ENCODE measurements around the gene RNF130. TPM values are rescaled to one million over a fixed set of nuclear protein-coding genes. Genes with fewer than 3 reads are reported as not detected.
A peak's percentile ranks its signal among the peaks of the same experiment; 100 is the strongest.

The RNF130 gene
- total RNA-seq, 4 donors from 2014 or later = 34.5 to 79.5 (median 55.6) TPM

DNA sequence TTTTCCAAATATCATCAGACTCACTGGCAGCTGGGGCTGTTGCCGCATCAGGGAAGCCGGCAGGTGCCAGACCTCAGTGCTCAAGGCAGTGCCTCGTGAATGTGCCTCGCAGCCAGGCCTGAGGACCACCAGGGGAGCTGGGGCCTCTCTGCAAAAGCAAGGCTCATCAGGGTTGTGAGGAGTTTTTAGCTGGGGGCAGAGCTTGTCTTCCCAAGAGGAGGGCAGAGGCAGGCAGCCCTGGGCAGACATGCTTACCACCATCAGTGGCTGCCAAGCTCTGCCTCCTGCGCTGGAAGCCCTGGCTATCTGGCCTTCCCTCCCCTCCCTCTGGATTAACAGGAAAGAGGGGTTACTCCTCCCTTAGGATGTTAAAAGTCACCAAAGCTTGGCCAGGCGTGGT lies 155.0 kb downstream of the RNF130 start:
- TF ChIP-seq, protein P1, sequence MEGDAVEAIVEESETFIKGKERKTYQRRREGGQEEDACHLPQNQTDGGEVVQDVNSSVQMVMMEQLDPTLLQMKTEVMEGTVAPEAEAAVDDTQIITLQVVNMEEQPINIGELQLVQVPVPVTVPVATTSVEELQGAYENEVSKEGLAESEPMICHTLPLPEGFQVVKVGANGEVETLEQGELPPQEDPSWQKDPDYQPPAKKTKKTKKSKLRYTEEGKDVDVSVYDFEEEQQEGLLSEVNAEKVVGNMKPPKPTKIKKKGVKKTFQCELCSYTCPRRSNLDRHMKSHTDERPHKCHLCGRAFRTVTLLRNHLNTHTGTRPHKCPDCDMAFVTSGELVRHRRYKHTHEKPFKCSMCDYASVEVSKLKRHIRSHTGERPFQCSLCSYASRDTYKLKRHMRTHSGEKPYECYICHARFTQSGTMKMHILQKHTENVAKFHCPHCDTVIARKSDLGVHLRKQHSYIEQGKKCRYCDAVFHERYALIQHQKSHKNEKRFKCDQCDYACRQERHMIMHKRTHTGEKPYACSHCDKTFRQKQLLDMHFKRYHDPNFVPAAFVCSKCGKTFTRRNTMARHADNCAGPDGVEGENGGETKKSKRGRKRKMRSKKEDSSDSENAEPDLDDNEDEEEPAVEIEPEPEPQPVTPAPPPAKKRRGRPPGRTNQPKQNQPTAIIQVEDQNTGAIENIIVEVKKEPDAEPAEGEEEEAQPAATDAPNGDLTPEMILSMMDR (IDR thresholded peaks at IDR 0.05 in 4 of 5, conservative IDR thresholded peaks at IDR 0.05 in 1 of 5) = no peak
- no peak for TF ChIP-seq POLR2A (IDR thresholded peaks at IDR 0.05)
- no peak for DNase-seq
- Histone ChIP-seq H3K9me3 (no peaks in the 10 kb centered on the region), H3K4me1 (peaks cover 3 to 26% of the 10 kb centered on the region in 2 donors), H3K27me3 (no peaks in the 10 kb centered on the region), H3K27ac (no peak overlapping the region), H3K4me3 (no peak overlapping the region), H3K36me3 (no peaks in the 10 kb centered on the region)
- intact Hi-C loops (cut with DNase I; ENCODE audit: low total_unique reads) = no loop called here
- no peak for ATAC-seq
- in situ Hi-C loops (cut with MboI; ENCODE audit: low sequenced_read_pairs in 4 of 4) = loop anchor here in 1 of 4 donors (25.0 kb wide), 1 partner anchor 171 kb away; no protein-coding TSS in a partner anchor

DNA sequence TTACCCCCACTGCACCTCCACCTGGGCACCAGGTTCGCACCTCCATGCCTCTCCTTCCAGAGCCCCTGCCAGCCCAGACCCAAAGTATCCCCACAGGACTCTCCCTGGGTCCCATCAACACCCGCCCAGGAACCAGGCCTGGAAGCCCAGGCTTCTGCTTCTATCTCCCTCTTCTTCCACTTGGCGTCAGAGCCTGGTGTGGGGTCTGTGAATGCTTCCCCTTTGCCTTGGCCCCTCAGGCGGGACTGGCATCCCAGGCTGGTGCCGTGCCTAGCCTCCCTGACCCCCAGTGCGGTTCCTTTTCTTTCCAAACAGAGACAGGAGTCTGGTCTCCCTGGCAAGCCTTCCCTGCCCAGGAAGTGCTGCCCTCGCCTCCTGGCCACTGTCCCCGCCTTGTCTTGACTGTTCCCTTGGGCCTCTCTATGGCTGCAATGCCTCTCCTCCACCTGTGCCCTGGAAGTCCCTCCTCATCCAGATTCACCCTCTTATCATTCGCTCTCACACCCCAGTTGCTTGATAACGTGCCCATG lies 156.1 kb downstream of the RNF130 start:
- no peak for ATAC-seq
- in situ Hi-C loops (cut with MboI; ENCODE audit: low sequenced_read_pairs in 4 of 4) = loop anchor here in 1 of 4 donors (25.0 kb wide), 1 partner anchor 172 kb away; no protein-coding TSS in a partner anchor

DNA sequence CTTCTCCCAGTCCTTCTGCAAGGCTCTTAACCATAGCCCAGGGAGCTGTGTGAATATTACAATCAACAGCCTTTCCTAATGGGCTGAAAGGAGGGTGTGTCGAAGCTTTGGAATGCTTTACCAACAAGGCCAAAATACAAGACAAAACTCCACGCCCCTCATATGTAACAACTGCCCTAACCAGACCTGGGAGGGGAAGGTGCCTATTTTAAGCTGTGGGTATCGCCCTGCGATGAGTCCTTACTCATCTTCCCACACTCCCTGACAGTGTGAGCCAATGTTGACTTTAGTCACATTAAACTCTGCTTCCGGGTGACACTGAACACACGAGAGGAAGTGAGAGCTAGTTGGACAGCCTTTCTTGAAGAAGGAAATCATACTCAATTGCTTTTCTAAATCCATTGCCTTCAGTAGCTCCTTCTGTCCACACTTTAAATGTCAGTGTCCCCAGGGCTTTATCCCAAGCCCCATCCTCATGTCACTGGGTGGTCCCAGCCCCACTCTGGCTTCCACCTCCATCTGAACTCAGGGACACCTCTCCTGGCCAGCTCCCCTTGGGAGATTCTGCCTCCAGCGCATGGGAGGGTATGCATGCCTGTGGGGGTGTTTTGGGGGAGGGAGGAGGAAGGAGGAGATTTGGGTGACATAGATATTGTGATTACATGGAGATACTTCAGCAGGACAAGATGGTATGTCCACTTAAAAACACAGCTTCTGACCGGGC lies 157.4 kb downstream of the RNF130 start:
- Histone ChIP-seq H3K4me3 (no peak overlapping the region), H3K9me3 (no peaks in the 10 kb centered on the region), H3K27me3 (no peaks in the 10 kb centered on the region), H3K4me1 (peaks cover 3 to 26% of the 10 kb centered on the region in 2 donors), H3K36me3 (no peaks in the 10 kb centered on the region), H3K27ac (peak overlapping the region; percentile 24 to 71 (median 60))
- DNase-seq (peak; percentile 27 to 33), ATAC-seq (peak; percentile 72 to 80)
- intact Hi-C loops (cut with DNase I; ENCODE audit: low total_unique reads) (no loop called here), in situ Hi-C loops (cut with MboI; ENCODE audit: low sequenced_read_pairs in 4 of 4) (loop anchor here in 1 of 4 donors (25.0 kb wide), 1 partner anchor 173 kb away; no protein-coding TSS in a partner anchor)
- TF ChIP-seq, protein P1 (IDR thresholded peaks at IDR 0.05 in 4 of 5, conservative IDR thresholded peaks at IDR 0.05 in 1 of 5) = no peak
- TF ChIP-seq POLR2A (IDR thresholded peaks at IDR 0.05) = no peak

More for the DNA sequence above, 156.1 kb downstream of the RNF130 start:
- Histone ChIP-seq H3K4me3 (no peak overlapping the region), H3K27me3 (no peaks in the 10 kb centered on the region), H3K9me3 (no peaks in the 10 kb centered on the region), H3K27ac (no peak overlapping the region), H3K36me3 (no peaks in the 10 kb centered on the region), H3K4me1 (peaks cover 3 to 26% of the 10 kb centered on the region in 2 donors)
- no peak for TF ChIP-seq POLR2A (IDR thresholded peaks at IDR 0.05)
- TF ChIP-seq, protein P1 (IDR thresholded peaks at IDR 0.05 in 4 of 5, conservative IDR thresholded peaks at IDR 0.05 in 1 of 5) = no peak
- intact Hi-C loops (cut with DNase I; ENCODE audit: low total_unique reads) = no loop called here
- no peak for DNase-seq

DNA sequence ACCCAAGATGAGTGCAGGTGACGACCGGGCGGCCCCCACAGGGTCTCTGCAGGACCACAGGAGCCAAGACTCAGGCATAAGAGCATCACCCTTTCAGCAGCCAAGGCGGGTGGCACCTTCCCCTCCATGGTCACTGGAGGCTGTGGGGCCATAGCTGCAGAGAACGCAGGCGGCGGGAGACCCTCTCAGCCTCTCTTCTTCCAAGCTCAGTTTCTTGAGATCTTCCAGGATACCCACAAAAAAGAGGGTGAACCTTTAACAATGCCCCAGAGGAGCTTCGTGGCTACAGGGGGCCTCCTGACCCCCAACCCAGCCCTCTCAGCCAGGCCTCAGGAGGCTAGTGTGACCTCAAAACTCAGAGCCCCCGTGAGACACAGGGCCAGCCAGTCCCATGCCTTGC lies 158.1 kb downstream of the RNF130 start:
- peak overlapping the region; percentile 24 to 71 (median 60) for H3K27ac ChIP-seq
- in situ Hi-C loops (cut with MboI; ENCODE audit: low sequenced_read_pairs in 4 of 4) (loop anchor here in 1 of 4 donors (25.0 kb wide), 1 partner anchor 174 kb away; no protein-coding TSS in a partner anchor), intact Hi-C loops (cut with DNase I; ENCODE audit: low total_unique reads) (no loop called here)
- TF ChIP-seq POLR2A (IDR thresholded peaks at IDR 0.05) = no peak
- TF ChIP-seq, protein P1 (IDR thresholded peaks at IDR 0.05 in 4 of 5, conservative IDR thresholded peaks at IDR 0.05 in 1 of 5) = no peak
- no peak overlapping the region for H3K4me3 ChIP-seq
- no peaks in the 10 kb centered on the region for H3K27me3 ChIP-seq
- no peaks in the 10 kb centered on the region for H3K36me3 ChIP-seq
- ATAC-seq = no peak
- no peaks in the 10 kb centered on the region for H3K9me3 ChIP-seq
- H3K4me1 ChIP-seq = peaks cover 3 to 26% of the 10 kb centered on the region in 2 donors
- DNase-seq = no peak

Data from gastrocnemius medialis (tissue), 4 donors.